ACHN (cell line): ENCODE measurements around the gene DIP2C.
"Not testable (repeated sequence)": the region's sequence is repeated elsewhere in the genome, so short reads cannot be mapped to it uniquely, and the experiment has no call there.

Experiments used
- DNase-seq: peaks from one replicate; pipeline ENCODE4 v3.0.0-alpha.2; 2015
- in situ Hi-C: cut with HindIII; loops from 2 replicates; pipeline ENCODE4 v1.10.0; 2017; ENCODE audit warnings: low sequenced_read_pairs, low pct_ligation_motif_present, low pct_unique_long_range_greater_than_20kb

The DIP2C gene

DNA sequence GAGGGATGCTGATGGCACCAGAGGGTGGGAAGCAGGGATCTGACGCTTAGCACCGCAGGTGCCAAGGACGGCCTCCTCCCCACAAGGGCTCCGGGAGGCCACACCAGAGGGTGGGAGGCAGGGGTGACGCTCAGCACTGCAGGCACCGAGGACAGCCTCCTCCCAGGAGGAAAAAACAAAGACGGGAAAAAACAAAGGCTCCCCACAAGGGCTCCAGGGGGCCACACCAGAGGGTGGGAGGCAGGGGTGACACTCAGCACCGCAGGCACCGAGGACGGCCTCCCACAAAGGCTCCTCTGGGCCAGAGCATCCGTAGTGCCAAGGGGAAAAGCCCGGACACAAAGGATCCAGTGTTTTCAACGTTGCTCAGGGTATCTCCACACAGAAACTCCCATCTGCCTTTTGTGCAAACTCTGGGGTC, 25.6 kb downstream of the DIP2C start:
- in situ Hi-C loops: no loop called here
- no peak for DNase-seq

DNA sequence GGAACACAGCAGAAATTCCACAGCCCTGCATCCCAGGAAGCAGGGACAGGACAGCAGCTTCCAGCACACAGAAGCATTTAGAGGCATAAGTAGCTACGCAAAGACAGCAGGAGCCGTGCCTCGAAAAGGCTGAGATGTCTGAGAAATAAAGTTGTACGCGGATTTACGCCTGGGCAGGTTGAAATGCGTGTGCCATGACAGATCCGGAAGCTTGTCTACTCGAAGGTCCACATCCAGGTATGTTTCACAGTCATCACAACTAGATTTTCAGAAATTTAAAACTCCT, 26.1 kb downstream of the DIP2C start:
- in situ Hi-C loops: no loop called here
- no peak for DNase-seq

DNA sequence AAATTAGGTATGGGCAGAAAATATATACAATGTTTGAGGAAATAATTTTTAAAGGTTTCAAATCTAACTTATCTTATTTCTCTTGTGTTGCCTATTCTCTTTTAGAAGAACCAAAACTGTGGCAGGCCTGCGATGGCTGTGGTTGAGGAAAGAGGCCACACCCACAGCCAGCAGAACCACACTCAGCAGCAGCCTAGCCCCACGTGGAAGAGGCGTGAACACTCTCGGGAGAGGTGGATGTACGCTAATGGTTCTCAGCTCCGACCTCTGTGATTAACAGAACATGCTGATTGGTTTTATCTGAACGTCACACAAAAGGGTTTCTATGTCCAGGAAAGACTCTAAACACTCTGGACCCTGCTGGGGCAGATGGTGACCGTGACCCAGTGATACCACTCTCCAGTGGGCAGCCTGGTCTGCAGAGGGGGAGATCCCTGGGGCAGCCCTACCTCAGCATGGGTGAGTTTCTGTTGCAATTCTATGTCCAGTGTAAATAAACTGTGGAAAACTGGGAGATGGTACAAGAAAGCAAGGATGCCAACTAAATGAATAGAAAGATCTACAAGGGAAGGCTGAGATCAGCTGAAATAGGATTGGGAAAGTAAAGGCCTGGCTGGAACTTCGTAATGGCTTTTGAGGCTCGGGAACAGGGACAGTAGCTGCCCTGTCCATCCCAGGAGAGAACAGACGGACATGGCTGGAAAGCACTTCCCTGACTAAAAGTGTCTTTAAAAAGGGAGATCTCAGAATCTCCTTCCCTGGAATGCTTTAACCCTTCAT, 26.6 kb downstream of the DIP2C start:
- in situ Hi-C loops: no loop called here
- DNase-seq: no peak

DNA sequence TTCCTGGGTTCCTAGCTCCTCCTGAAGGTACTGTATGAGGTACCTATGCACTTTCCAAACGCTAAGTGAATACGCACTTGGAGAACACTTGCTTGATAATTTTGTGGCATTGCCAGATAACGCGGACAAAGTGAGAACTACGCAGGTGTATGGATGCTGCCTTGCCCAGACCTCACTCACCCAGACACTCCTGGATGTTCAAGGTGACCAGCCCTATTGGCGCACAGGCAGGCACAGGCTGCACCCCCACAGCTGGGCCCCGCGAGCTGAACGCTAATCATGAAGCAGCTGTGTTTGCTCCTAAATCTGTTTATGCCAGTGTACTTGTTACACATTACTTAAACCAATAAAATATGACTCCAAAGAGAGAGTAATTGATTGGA, 27.3 kb downstream of the DIP2C start:
- no peak for DNase-seq
- in situ Hi-C loops: no loop called here

DNA sequence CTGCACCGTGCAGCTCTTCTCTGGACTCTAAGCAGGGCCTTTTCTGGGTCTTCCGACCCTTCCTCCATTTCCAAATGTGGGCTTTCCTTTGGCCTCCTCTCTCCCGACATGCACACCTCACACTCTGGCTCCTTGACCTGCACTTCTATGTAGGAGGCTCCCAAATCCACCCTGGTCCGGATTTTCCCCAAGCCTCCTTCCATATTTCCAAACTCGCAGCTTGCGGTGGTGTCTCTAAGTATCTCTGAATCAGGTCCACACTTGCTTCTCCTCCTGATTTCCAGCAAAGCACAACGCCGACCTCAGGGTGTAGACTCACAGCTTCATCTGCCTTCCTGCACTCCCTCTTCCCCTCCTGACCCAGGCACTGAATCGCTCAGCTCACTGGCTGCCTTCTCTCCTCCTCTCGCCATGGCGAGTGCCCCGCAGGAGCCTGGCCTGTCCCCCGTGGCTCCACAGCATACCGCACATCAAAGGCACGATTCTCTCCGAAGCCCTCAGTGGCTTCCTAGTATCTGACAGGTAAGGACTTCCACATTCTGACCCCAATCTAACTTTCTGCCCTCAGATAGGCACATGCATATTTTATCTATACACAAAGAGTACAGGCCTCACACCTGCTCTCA, 27.8 kb downstream of the DIP2C start:
- in situ Hi-C loops: no loop called here
- DNase-seq: no peak

DNA sequence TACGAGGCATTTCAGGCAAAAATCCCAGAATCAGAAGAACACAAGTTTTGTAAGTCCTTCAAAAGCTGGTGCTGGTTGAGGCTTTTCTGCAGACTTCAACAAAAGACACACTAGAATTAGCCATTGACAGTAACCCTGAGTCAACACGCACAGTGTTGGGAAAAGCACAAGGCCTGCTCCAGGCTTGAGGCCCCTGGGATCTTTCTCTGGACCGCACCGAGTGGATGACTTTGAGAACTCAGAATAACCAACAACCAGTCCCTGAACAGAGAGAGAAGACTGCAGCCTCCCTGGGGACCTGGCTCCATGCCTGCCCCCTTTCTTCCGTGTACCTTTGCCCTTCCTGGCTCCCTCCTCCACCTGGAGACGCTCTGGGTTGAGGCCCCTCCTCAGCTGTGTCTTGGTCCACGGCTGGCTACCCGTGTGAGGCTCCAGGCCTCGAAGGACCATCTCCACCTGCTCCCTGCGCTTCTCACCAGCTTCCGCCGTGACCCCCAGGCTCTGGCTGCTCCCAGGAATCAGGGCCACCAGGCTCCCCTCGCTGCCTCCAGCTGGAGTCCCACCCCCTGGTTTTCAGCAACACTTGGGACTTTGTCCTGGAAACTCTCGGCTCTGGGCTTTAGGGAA, 28.4 kb downstream of the DIP2C start:
- DNase-seq: no peak
- in situ Hi-C loops: no loop called here

DNA sequence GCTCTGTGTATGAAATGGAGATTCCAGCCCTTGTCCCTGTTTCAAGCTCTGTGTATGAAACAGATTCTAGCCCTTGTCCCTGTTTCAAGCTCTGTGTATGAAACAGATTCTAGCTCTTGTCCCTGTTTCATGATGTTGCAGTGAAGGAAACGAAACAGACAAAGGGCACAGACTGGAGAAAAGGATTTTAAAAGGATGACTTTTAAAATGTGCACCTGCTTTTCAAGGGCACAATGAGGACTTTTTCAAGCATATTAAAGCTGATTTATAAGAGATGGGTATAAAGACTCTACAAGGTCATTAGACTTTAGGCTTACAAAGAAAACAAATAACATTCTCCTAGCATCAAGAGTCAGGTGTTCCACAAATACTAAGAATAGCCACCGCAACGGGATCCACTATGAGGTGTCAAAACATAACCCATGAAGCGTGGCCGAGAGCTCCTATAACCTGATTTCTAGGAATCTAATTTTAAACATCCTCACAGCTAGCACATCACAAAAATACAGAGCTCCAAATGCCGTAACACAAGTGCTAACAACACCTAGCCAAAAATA, 29.0 kb downstream of the DIP2C start:
- in situ Hi-C loops: no loop called here
- DNase-seq: no peak

DNA sequence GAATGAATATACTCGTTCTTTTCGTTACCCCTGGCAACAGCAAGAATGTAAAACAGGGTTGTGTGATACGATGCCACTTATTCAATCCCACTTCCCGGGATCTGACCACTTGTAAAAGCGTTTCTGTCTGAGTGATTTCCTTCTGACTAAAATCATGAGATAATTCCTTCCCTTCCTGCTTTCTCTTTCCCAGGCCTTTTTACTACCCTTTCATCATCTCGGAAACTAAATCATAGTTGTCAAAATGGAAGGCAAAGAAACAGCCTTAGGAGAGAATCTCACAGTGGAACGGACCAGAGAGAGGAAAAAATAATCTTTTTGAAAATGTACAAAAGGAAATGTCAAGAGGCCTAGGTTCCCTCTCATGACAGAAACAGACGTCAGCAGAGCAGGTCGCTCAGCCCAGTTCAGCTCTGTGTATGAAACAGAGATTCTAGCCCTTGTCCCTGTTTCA, 29.8 kb downstream of the DIP2C start:
- in situ Hi-C loops: no loop called here
- DNase-seq: peak; percentile 64

DNA sequence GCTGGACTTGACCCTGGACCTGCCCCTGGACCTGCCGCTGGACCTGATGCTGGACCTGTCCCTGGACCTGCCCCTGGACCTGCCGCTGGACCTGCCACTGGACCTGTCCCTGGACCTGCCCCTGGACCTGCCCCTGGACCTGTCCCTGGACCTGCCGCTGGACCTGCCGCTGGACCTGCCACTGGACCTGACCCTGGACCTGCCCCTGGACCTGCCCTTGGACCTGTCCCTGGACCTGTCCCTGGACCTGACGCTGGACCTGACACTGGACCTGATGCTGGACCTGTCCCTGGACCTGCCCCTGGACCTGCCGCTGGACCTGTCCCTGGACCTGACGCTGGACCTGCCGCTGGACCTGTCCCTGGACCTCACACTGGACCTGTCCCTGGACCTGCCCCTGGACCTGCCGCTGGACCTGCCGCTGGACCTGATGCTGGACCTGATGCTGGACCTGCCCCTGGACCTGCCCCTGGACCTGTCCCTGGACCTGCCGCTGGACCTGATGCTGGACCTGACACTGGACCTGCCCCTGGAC, 31.6 kb downstream of the DIP2C start:
- DNase-seq, in situ Hi-C loops: not testable (repeated sequence)

DNA sequence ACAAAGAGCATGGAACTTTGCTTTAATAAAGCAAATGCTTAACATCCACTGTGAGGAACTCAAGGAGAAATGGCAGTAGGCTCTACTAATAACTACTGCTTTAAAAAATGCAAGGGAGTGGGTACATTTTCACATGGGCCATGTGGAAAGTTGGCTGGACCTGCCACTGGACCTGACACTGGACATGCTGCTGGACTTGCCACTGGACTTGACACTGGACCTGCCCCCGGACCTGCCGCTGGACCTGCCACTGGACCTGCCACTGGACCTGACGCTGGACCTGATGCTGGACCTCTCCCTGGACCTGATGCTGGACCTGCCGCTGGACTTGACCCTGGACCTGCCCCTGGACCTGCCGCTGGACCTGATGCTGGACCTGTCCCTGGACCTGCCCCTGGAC, 32.6 kb downstream of the DIP2C start:
- DNase-seq: no peak
- in situ Hi-C loops: no loop called here

DNA sequence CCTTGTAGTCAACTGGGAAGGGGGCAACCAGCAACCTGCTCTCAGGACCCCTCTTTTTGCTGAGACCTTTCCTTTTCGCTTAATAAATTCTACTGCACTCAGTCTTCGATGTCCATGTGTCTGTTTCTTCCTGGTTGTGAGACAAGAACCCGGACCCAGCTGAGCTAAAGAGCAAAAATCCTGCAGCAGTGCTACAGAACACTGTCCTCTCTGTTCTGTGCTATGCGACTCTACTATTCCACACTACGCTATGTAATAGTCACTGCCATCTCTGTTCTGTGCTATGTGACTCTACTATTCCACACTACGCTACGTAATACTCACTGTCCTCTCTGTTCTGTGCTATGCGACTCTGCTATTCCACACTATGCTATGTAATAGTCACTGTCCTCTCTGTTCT, 34.3 kb downstream of the DIP2C start:
- in situ Hi-C loops: no loop called here
- DNase-seq: no peak

DNA sequence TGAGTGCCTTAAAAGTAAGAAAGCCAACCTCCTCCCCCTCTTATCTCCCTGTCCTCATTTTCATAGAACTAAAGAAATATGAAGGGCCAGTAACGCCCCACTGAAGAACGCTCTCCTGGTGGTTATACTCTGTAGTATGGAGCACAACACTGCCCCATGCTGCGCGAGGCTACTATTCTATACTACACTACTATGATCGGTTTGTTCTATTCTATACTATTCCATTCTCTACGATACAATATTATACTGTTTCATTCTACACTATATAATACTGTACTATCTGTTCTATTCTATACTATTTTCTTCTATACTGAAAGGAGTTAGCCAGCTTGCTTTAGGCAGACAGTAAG, 34.8 kb downstream of the DIP2C start:
- in situ Hi-C loops: no loop called here

DNA sequence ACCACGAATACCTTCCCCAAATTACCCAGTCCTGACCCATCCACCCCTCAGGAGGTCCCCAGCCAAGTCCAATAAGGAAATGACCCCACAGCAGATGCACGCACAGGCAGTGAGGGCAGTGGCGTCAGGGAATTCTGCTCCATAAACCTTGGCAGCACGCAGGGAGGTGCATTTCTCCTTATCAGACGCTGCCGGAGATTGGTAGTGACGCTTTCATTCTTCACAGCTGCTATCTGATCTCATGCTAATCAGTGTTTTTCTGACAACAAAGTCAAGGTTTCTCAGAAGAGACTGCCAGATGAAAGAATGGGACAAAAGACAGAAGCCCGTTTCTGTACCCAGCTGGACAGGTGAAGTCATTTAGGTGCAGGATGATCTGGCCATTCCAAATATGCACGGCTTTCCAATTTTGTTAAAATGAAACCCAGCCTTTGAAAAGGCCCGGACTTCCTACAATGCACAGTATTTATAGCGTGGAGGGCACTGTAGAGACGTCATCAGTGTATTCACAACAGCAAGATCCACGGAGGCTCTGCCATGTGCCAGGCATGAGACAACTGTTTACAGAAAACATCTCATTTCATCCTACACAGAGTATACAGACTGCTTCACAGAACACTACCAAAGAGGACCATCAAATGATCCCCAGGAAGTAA, 35.3 kb downstream of the DIP2C start:
- no peak for DNase-seq
- in situ Hi-C loops: no loop called here

More for the DNA sequence above, 34.8 kb downstream of the DIP2C start:
- DNase-seq: no peak

DNA sequence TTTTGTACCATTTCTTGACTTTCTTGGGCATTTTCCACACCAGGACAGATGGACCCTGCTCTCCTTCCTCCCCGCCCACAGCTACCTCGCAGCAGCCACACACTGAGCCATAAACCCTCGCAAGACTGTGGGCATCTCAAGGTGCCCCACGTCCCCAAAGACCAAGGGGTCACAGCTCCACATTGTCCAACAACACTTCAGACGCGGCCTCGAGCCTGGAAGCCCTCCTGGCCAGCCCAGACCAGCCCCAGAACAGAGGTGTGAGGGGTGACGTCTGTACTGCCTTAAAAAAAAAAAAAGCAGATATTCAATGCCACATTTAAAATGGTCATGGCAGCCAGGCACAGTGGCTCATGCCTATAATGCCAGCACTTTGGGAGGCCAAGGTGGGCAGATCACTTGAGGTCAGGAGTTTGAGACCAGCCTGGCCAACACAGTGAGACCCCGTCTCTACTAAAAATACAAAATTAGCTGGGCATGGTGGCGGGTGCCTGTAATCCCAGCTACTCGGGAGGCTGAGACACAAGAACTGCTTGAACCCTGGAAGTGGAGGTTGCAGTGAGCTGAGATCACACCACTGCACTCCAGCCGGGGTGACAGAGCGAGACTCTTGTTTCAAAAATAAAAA, 36.5 kb downstream of the DIP2C start:
- DNase-seq, in situ Hi-C loops: not testable (repeated sequence)

DNA sequence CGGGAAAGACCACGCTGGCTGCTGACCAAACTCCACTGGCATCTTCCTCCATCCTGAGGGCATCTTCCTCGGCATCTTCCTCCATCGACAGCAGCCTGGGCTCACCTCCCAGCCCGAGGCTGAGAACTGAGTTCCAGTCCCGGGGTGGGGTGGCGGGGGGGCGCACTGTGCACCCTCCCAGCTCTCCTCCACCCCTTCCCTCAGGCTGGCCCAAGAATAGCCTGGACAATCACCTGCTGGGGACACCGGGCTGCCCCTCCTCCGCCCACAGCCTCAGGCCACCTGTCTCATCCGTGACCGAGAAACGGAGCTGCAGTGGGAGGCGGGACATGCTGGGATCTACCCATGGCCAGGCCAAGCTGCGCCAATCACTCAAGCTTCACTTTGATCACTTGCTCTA, 37.2 kb downstream of the DIP2C start:
- no peak for DNase-seq
- in situ Hi-C loops: no loop called here

DNA sequence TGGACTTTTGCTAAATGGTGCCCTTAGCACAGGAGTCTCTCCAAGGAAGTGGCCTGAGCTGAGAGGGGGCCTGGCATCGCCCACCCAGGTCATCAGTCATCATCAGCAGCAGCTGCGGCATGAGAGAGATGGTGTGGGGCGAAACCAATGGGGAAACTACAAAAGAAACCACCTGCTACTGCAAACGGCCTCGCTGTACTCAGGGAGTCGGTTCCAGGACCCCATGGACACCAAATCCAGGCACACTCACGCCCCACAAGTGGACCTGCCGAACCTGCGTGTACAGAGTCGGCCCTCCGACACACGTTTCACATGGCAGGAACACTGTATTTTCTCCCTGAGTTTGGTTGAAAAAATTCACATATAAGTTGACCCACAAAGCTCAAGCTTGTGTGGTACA, 37.8 kb downstream of the DIP2C start:
- in situ Hi-C loops: no loop called here
- DNase-seq: no peak

DNA sequence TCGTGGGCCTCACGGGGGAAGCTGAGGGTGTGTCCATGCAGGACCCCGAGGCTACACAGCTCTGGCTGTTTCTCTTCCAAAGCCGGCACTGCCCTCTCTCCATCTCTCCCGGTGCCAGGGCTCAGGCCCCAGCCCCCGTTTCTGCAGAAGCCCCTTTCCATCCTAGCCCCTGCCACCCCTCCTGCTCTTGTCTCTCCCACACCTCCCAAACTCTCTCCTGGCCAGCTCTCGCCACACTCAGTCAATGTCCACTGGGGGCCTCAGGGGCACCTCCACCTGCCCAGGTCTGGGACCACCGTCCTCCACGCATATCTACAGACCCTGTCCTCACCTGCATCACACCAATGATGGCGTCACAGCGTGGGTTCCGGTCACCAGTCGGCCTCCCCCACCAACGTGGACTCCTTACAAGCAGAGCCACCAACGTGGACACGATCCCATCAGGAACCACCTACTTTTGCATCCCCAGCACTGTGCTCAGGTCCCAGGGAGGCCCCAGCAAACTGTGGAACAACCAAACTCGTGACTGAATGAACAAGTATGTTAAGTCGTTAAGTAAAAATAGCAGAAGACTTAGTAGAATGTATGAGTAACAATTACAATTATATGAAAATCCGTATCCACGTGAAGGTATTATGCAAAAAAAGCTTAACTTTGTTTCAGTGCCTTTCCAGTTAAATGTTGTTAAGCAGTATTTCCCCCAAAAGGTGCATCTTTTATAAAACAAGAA, 38.4 kb downstream of the DIP2C start:
- in situ Hi-C loops: no loop called here
- DNase-seq: no peak

DNA sequence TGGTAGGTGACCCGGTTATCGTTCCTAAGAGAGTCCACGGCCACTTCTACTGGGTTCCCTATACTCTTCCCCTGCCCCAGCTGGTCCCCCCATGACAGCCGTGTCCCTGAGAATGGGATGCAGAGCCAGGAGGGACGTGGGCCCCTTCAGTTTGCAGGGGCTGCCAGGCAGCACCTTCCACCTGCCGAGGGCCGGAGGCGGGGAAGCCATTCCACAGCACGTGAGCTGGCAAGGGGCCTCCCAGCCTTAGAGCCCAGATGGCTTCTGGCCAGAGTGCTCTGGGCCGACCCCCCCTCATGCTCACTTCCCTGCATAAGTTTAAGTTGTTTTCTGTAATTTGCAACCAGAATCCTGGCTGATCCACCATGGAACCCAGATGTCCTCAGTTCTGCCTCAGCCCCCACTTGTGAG, 39.0 kb downstream of the DIP2C start:
- no peak for DNase-seq
- in situ Hi-C loops: no loop called here
